Chondrocyte (in vitro differentiated cells): ENCODE data around the gene PPP6R3. TPM values are rescaled to one million over a fixed set of nuclear protein-coding genes. Genes with fewer than 3 reads are reported as not detected.

Source experiments
- DNase-seq: peaks from one replicate; pipeline ENCODE4 v3.0.0; 2021; ENCODE audit warnings: mixed read lengths, low spot score
- H3K27ac Mint-ChIP-seq: one replicate; pipeline ENCODE4 v1.8.0; 2021; ENCODE audit warnings: mild to moderate bottlenecking, moderate library complexity, mixed read lengths; ENCODE audit not compliant: unreplicated experiment
- H3K27me3 Mint-ChIP-seq: 2 replicates; pipeline ENCODE4 v1.8.0; 2021; ENCODE audit warnings: low read depth, mixed read lengths
- H3K36me3 Mint-ChIP-seq: 2 replicates; pipeline ENCODE4 v1.8.0; 2021; ENCODE audit warnings: low read depth, mixed read lengths
- H3K4me1 Mint-ChIP-seq: 2 replicates; pipeline ENCODE4 v1.8.0; 2021; ENCODE audit warnings: low read depth, mild to moderate bottlenecking, mixed read lengths
- H3K4me3 Mint-ChIP-seq: one replicate; pipeline ENCODE4 v1.8.0; 2021; ENCODE audit warnings: mild to moderate bottlenecking, moderate library complexity, mixed read lengths; ENCODE audit not compliant: unreplicated experiment
- H3K9me3 Mint-ChIP-seq: 2 replicates; pipeline ENCODE4 v1.8.0; 2021; ENCODE audit warnings: low read depth, mixed read lengths
- total RNA-seq: library from RNA; stranded (reverse); gene quantifications from 3 replicates; pipeline ENCODE4 v1.2.1, GENCODE V29; 2021
- TF ChIP-seq, protein P1 (sequence below): fragments of 200-600 bp; sonication (generic); IDR thresholded peaks from 2 replicates; pipeline ENCODE4 v1.5.0; 2021; ENCODE audit warnings: antibody characterized with exemption, mild to moderate bottlenecking, moderate library complexity

Gene PPP6R3
- total RNA-seq, 1 donor from 2014 or later = 73.4 TPM

DNA sequence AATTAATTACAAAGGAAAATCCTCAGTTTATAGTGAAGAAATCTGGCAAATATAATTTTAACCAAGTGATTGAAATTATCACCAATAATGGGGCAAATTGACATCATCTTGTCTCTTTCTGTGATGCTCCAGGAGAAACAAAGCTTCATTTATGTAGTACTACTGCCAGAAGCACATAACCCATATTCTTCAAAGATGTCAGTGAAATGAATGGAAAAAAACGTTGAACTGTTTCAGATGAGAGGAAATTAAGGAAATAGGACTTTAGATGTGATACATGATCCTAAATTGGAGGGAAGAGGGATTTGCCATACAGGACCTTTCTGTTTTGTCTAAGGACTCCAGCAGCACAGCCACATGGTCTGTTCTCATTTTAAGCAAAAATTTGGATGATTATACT, 57.6 kb downstream of the PPP6R3 start:
- H3K9me3 Mint-ChIP-seq = no peaks in the 10 kb centered on the region
- H3K27me3 Mint-ChIP-seq = no peaks in the 10 kb centered on the region
- H3K4me1 Mint-ChIP-seq = peaks cover 5% of the 10 kb centered on the region
- no peak overlapping the region for H3K4me3 Mint-ChIP-seq
- peaks cover 25% of the 10 kb centered on the region for H3K36me3 Mint-ChIP-seq
- no peak for DNase-seq
- TF ChIP-seq, protein P1, sequence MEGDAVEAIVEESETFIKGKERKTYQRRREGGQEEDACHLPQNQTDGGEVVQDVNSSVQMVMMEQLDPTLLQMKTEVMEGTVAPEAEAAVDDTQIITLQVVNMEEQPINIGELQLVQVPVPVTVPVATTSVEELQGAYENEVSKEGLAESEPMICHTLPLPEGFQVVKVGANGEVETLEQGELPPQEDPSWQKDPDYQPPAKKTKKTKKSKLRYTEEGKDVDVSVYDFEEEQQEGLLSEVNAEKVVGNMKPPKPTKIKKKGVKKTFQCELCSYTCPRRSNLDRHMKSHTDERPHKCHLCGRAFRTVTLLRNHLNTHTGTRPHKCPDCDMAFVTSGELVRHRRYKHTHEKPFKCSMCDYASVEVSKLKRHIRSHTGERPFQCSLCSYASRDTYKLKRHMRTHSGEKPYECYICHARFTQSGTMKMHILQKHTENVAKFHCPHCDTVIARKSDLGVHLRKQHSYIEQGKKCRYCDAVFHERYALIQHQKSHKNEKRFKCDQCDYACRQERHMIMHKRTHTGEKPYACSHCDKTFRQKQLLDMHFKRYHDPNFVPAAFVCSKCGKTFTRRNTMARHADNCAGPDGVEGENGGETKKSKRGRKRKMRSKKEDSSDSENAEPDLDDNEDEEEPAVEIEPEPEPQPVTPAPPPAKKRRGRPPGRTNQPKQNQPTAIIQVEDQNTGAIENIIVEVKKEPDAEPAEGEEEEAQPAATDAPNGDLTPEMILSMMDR = no peak
- H3K27ac Mint-ChIP-seq = no peak overlapping the region

DNA sequence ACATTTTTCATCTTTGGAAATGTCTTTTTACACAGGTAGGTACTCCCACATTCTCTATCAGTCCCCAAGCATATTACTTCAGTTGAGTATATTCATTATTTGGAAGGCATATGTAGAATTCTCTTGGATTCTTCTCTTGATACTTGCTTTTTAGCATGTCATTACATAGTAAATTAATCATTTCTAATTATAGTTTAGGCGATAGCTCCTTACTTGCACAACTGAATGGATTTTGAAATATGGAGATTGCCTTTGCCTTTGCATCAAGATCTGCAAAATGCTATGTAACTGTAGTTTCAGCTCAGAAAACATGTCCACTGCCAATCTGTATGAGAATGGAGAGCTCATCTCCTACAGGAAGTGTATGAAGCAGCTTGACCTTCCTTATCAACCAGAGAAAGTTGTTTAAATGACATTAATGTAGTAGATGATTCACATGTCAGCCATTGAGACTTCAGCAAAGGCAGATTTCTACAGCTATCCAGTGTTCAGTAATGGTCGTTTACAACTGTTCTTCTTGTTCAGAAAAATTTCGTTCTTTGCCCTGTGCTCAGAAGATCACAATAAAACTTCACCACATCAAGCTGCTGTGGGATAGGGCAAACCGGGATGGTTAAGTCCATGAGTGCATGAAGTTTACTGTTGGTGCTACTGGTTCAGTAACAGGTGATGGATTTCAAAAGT, 61.6 kb downstream of the PPP6R3 start:
- Mint-ChIP-seq H3K9me3 (no peaks in the 10 kb centered on the region), H3K4me1 (peaks cover 32% of the 10 kb centered on the region), H3K36me3 (peaks cover 35% of the 10 kb centered on the region), H3K27me3 (no peaks in the 10 kb centered on the region), H3K4me3 (no peak overlapping the region), H3K27ac (no peak overlapping the region)
- TF ChIP-seq, protein P1 = no peak
- DNase-seq = no peak

DNA sequence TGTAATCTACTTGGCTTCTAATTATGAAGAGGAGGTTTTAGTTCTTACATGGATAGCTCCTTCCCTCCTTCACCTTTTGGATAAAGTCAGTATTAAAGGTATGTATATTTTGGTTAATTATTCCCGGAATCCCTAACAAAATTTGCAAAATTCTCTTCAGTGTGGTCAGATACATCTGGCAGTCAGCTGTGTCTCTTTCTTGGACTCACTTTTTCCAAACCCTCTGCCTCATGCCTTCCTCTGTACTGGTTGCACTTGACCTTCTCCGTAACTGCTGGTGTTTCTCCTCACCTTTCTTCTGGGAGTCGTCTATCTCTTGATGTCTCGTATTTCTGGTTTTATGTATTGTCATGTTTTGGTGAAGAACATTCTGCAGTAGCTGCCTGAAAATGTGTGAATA, 62.5 kb downstream of the PPP6R3 start:
- DNase-seq = no peak
- H3K4me3 Mint-ChIP-seq = no peak overlapping the region
- H3K27me3 Mint-ChIP-seq = no peaks in the 10 kb centered on the region
- H3K36me3 Mint-ChIP-seq = peaks cover 35% of the 10 kb centered on the region
- H3K4me1 Mint-ChIP-seq = peaks cover 29% of the 10 kb centered on the region
- no peak overlapping the region for H3K27ac Mint-ChIP-seq
- H3K9me3 Mint-ChIP-seq = no peaks in the 10 kb centered on the region
- TF ChIP-seq, protein P1 = no peak

DNA sequence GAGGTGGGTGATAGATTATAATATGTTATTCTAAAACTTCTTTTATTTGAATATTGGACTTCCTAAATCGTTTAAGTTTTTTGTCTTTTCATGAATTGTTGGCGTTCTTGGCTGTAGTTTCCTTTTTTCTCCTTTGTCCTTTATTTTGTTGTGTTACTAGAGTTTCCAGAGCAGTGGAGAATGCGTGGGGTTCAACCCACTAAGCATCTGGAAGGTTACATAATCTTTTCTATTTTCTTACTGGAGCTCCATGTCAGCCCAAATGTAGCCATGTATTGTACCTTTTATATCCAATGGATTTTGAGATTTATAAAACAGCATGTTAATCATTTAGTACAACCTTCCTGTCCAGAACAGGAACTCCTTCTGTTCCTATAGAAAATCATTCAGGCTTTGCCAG, 63.2 kb downstream of the PPP6R3 start:
- H3K27me3 Mint-ChIP-seq = no peaks in the 10 kb centered on the region
- H3K27ac Mint-ChIP-seq = no peak overlapping the region
- H3K36me3 Mint-ChIP-seq = peaks cover 35% of the 10 kb centered on the region
- TF ChIP-seq, protein P1 = no peak
- no peak for DNase-seq
- no peaks in the 10 kb centered on the region for H3K9me3 Mint-ChIP-seq
- no peak overlapping the region for H3K4me3 Mint-ChIP-seq
- H3K4me1 Mint-ChIP-seq = peaks cover 29% of the 10 kb centered on the region

DNA sequence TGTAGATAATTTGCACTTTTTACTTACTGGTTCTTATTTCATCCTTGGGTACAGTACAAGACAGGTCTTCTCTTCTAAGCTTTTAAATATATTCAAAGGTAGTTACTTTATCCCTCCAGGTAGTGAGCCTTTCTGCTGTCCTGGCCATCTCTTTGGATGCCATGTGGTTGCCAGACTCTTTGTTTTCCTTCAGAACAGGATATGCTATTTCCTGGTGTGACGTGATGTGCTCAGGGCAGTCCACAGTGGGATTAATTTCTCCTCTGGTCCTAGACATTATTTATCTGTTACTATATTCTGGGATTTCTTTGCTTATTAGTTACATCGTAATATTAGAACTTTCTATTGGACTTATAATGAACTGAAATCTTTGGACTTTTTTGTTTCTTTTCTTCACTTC, 63.7 kb downstream of the PPP6R3 start:
- H3K27ac Mint-ChIP-seq = peak overlapping the region; percentile 52

More for the DNA sequence above, 63.7 kb downstream of the PPP6R3 start:
- no peak overlapping the region for H3K4me3 Mint-ChIP-seq
- H3K27me3 Mint-ChIP-seq = no peaks in the 10 kb centered on the region
- no peak for DNase-seq
- peaks cover 29% of the 10 kb centered on the region for H3K4me1 Mint-ChIP-seq
- H3K9me3 Mint-ChIP-seq = no peaks in the 10 kb centered on the region
- TF ChIP-seq, protein P1 = no peak
- peaks cover 37% of the 10 kb centered on the region for H3K36me3 Mint-ChIP-seq
